ENCODE data around the gene ASB3.
A peak's percentile ranks its signal among the peaks of the same experiment; 100 is the strongest.
"Not testable (repeated sequence)": the region's sequence is repeated elsewhere in the genome, so short reads cannot be mapped to it uniquely, and the experiment has no call there.

Gene ASB3

DNA sequence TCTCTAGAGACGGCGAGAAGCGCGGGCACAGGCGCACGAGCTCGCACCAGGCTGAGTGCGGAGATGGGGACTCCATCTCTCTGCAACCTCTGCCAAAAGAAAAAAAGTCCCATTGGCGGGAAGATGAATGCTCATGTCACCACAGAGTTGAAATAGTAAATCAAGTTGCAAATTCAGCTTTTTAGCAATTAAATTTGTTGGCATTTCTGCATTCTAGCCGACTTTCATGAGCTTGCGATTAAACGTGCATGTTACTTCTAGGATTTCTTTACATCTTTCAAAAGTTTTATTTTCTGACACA lies 18.6 kb downstream of the ASB3 start:
- Histone ChIP-seq H3K4me3 (ENCODE audit: low read length in 2 of 2) (peak overlapping the region; percentile 77 to 91), H3K9me3 (ENCODE audit: control insufficient read depth in 2 of 2, low read length in 2 of 2) (no peaks in the 10 kb centered on the region), H3K27ac (ENCODE audit: low read depth in 2 of 2, low read length in 2 of 2) (peak overlapping the region; percentile 7 to 72), H3K27me3 (ENCODE audit: control insufficient read depth in 2 of 2, insufficient read depth in 2 of 2, low read length in 2 of 2) (no peaks in the 10 kb centered on the region), H3K9ac (ENCODE audit: low read depth in 1 of 2, low read length in 2 of 2) (peak overlapping the region; percentile 68 to 72), H3K4me1 (ENCODE audit: control insufficient read depth in 2 of 2, insufficient read depth in 2 of 2, low read length in 2 of 2) (peaks cover 5 to 10% of the 10 kb centered on the region in 2 donors), H3K36me3 (ENCODE audit: control insufficient read depth in 2 of 2, insufficient read depth in 2 of 2, low read length in 2 of 2) (peaks cover 0 to 2% of the 10 kb centered on the region in 2 donors)

DNA sequence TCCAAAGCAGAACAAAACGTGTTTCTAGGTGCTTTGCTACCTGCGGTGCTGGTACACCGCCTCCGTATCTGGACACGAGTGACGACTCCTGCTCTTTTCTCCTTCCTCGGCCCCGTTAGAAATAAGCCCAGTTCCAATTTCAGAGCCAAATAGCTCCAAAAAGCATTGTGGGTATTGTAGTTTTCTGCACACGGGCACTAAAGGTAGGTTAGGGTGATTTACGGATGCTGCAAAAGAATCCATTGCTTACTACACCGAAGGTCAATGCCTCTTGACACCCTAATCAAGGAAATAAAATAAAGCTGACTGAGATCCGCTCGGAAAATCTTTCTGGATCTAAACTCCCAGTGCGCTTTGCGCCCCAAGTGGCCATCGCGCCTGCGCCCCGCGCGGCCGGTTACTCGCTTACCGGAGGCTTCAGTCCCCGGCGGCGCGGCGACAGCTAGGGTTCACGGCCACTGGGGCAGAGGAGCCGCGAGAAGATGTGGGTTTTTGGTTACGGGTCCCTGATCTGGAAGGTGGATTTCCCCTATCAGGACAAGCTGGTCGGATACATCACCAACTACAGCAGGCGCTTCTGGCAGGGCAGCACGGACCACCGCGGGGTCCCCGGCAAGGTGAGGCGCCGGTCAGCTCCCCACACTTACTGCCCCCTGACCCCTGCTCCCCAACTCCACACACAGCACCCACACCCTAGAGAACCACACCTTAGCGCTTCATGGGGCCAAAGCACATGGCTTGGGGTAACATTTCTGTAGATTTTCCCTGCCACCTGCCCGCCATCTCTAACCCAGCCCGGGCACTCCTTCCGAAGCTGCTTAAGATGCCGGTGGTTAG lies 19.1 kb downstream of the ASB3 start, which contains the start of gene CHAC2:
Gene CHAC2 (plus strand): TSS at position 400 of the 837 bp plus-strand sequence. CDS start 83 bp downstream, at position 483.
- H3K4me3 ChIP-seq (ENCODE audit: low read length in 2 of 2), result peak within 1 kb of the TSS; percentile 77 to 91
- peaks cover 5 to 10% of the 10 kb centered on the region in 2 donors for H3K4me1 ChIP-seq (ENCODE audit: control insufficient read depth in 2 of 2, insufficient read depth in 2 of 2, low read length in 2 of 2)
- peak within 1 kb of the TSS; percentile 68 to 72 for H3K9ac ChIP-seq (ENCODE audit: low read depth in 1 of 2, low read length in 2 of 2)
- H3K27ac ChIP-seq (ENCODE audit: low read depth in 2 of 2, low read length in 2 of 2), result peak within 1 kb of the TSS; percentile 45 to 72
- no peaks in the 10 kb centered on the region for H3K9me3 ChIP-seq (ENCODE audit: control insufficient read depth in 2 of 2, low read length in 2 of 2)
- H3K36me3 ChIP-seq (ENCODE audit: control insufficient read depth in 2 of 2, insufficient read depth in 2 of 2, low read length in 2 of 2), result peaks cover 0 to 4% of the 10 kb centered on the region in 2 donors
- no peaks in the 10 kb centered on the region for H3K27me3 ChIP-seq (ENCODE audit: control insufficient read depth in 2 of 2, insufficient read depth in 2 of 2, low read length in 2 of 2)

- H3K9ac ChIP-seq (ENCODE audit: low read depth in 1 of 2, low read length in 2 of 2), result no peak overlapping the region
- H3K9me3 ChIP-seq (ENCODE audit: control insufficient read depth in 2 of 2, low read length in 2 of 2), result no peaks in the 10 kb centered on the region
- no peak overlapping the region for H3K27ac ChIP-seq (ENCODE audit: low read depth in 2 of 2, low read length in 2 of 2)
- no peaks in the 10 kb centered on the region for H3K27me3 ChIP-seq (ENCODE audit: control insufficient read depth in 2 of 2, insufficient read depth in 2 of 2, low read length in 2 of 2)
- H3K36me3 ChIP-seq (ENCODE audit: control insufficient read depth in 2 of 2, insufficient read depth in 2 of 2, low read length in 2 of 2), result peaks cover 0 to 4% of the 10 kb centered on the region in 2 donors
- no peak overlapping the region for H3K4me3 ChIP-seq (ENCODE audit: low read length in 2 of 2)
- H3K4me1 ChIP-seq (ENCODE audit: control insufficient read depth in 2 of 2, insufficient read depth in 2 of 2, low read length in 2 of 2), result peaks cover 5 to 10% of the 10 kb centered on the region in 2 donors
Measured at GRCh38 chr2:53765767-53766166, 21.0 kb downstream of the ASB3 start.

DNA sequence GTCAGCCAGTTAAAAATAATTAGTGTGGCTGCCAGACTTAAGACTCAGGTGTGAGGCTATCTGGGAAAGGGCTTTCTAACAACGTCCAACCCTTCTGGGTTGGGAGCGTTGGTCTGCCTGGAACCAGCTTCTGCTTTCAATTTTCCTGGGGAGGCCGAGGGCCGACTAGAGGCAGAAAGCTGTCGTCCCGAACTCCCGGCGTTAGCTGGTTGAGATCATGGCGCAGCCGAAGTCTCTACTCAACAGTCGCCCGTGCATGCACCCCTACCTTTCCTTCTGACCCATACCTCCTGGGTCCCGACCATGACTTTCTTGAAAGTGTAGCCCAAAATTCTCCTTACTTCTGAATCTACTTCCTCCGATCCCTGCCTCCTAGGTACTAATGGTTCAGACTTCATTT lies 29.5 kb downstream of the ASB3 start:
- H3K9ac ChIP-seq (ENCODE audit: low read depth in 1 of 2, low read length in 2 of 2); H3K4me3 ChIP-seq (ENCODE audit: low read length in 2 of 2); H3K27ac ChIP-seq (ENCODE audit: low read depth in 2 of 2, low read length in 2 of 2); H3K36me3 ChIP-seq (ENCODE audit: control insufficient read depth in 2 of 2, insufficient read depth in 2 of 2, low read length in 2 of 2); H3K9me3 ChIP-seq (ENCODE audit: control insufficient read depth in 2 of 2, low read length in 2 of 2); H3K4me1 ChIP-seq (ENCODE audit: control insufficient read depth in 2 of 2, insufficient read depth in 2 of 2, low read length in 2 of 2); H3K27me3 ChIP-seq (ENCODE audit: control insufficient read depth in 2 of 2, insufficient read depth in 2 of 2, low read length in 2 of 2): not testable (repeated sequence)

DNA sequence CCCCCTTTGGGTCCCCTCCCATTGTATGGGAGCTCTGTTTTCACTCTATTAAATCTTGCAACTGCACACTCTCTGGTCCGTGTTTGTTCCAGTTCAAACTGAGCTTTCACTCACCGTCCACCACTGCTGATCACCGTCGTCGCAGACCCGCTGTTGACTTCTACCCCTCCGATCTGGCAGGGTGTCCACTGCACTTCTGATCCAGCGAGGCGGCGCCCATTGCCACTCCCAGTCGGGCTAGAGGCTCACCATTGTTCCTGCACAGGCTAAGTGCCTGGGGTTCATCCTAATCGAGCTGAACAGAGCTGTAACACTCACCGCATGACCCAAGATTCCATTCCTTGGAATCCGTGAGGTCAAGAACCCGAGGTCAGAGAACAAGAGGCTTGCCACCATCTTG lies 30.1 kb downstream of the ASB3 start:
- no peaks in the 10 kb centered on the region for H3K27me3 ChIP-seq (ENCODE audit: control insufficient read depth in 2 of 2, insufficient read depth in 2 of 2, low read length in 2 of 2)
- H3K27ac ChIP-seq (ENCODE audit: low read depth in 2 of 2, low read length in 2 of 2), result no peak overlapping the region
- H3K9ac ChIP-seq (ENCODE audit: low read depth in 1 of 2, low read length in 2 of 2), result no peak overlapping the region
- peaks cover 4 to 6% of the 10 kb centered on the region in 2 donors for H3K36me3 ChIP-seq (ENCODE audit: control insufficient read depth in 2 of 2, insufficient read depth in 2 of 2, low read length in 2 of 2)
- H3K4me1 ChIP-seq (ENCODE audit: control insufficient read depth in 2 of 2, insufficient read depth in 2 of 2, low read length in 2 of 2), result no peaks in the 10 kb centered on the region
- H3K4me3 ChIP-seq (ENCODE audit: low read length in 2 of 2), result no peak overlapping the region
- no peaks in the 10 kb centered on the region for H3K9me3 ChIP-seq (ENCODE audit: control insufficient read depth in 2 of 2, low read length in 2 of 2)

DNA sequence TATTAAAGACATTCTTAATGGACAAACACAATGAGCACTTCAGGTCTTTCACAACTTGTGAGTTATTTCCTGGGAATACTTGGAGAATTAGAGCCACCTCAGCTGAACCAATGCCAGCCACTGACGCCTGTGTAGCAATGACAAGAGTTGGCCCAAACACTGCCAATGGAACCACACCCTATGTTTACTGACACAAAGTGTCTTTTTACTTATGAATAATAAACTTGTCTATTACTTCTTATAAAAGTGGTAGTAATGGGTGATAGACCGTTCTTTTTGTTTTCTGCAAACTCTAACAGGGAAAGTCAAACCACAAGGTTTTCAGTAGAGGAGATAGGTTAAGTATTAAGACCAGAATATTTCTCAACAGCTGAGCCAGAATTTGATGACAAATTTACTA lies 31.6 kb downstream of the ASB3 start:
- H3K4me3 ChIP-seq (ENCODE audit: low read length in 2 of 2), result no peak overlapping the region
- H3K27ac ChIP-seq (ENCODE audit: low read depth in 2 of 2, low read length in 2 of 2), result no peak overlapping the region
- H3K9me3 ChIP-seq (ENCODE audit: control insufficient read depth in 2 of 2, low read length in 2 of 2), result no peaks in the 10 kb centered on the region
- no peaks in the 10 kb centered on the region for H3K4me1 ChIP-seq (ENCODE audit: control insufficient read depth in 2 of 2, insufficient read depth in 2 of 2, low read length in 2 of 2)
- peaks cover 6% of the 10 kb centered on the region in 2 donors for H3K36me3 ChIP-seq (ENCODE audit: control insufficient read depth in 2 of 2, insufficient read depth in 2 of 2, low read length in 2 of 2)
- H3K9ac ChIP-seq (ENCODE audit: low read depth in 1 of 2, low read length in 2 of 2), result no peak overlapping the region
- no peaks in the 10 kb centered on the region for H3K27me3 ChIP-seq (ENCODE audit: control insufficient read depth in 2 of 2, insufficient read depth in 2 of 2, low read length in 2 of 2)

DNA sequence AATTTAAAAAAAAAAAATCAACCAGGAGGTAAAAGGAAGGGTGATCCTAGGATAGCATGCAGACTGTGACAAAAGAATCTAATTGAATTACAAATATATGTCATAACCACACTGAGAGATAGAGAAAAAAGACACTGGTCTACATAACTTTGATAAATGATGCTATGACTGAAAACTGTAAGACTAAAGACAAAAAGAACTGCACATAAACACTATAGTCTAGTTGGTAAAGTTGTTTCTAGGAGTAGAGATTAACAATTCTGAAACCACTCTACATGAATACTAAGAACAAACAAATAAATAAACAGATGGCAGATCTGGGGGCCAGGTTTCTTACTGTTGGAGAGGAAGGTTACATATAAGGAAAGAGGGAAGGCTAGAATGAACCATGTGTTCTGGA lies 33.7 kb downstream of the ASB3 start:
- Histone ChIP-seq H3K27me3 (ENCODE audit: control insufficient read depth in 2 of 2, insufficient read depth in 2 of 2, low read length in 2 of 2) (no peaks in the 10 kb centered on the region), H3K9me3 (ENCODE audit: control insufficient read depth in 2 of 2, low read length in 2 of 2) (no peaks in the 10 kb centered on the region), H3K4me1 (ENCODE audit: control insufficient read depth in 2 of 2, insufficient read depth in 2 of 2, low read length in 2 of 2) (no peaks in the 10 kb centered on the region), H3K9ac (ENCODE audit: low read depth in 1 of 2, low read length in 2 of 2) (no peak overlapping the region), H3K4me3 (ENCODE audit: low read length in 2 of 2) (no peak overlapping the region), H3K27ac (ENCODE audit: low read depth in 2 of 2, low read length in 2 of 2) (no peak overlapping the region), H3K36me3 (ENCODE audit: control insufficient read depth in 2 of 2, insufficient read depth in 2 of 2, low read length in 2 of 2) (peaks cover 6 to 8% of the 10 kb centered on the region in 2 donors)

DNA sequence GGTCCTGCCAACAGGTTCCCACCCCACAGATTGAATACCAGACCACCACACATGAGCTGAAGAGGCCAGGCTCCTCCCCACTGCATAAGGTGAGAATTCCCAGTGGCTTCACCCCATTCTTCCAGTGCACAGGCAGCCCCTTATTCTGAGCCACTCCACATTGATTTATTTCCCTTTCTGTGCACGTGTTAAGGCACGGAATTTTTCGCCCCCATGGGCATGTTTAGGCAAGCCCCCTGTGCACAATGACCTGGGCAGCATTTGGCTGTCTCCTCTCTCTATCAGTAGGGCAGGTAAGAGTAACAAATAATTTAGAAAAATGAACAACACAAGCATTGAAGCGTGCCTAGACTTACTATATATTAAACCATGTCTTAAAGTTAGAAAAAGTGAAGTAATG lies 34.4 kb downstream of the ASB3 start:
- Histone ChIP-seq H3K27me3 (ENCODE audit: control insufficient read depth in 2 of 2, insufficient read depth in 2 of 2, low read length in 2 of 2) (no peaks in the 10 kb centered on the region), H3K27ac (ENCODE audit: low read depth in 2 of 2, low read length in 2 of 2) (no peak overlapping the region), H3K4me1 (ENCODE audit: control insufficient read depth in 2 of 2, insufficient read depth in 2 of 2, low read length in 2 of 2) (no peaks in the 10 kb centered on the region), H3K4me3 (ENCODE audit: low read length in 2 of 2) (no peak overlapping the region), H3K36me3 (ENCODE audit: control insufficient read depth in 2 of 2, insufficient read depth in 2 of 2, low read length in 2 of 2) (peaks cover 11 to 14% of the 10 kb centered on the region in 2 donors), H3K9ac (ENCODE audit: low read depth in 1 of 2, low read length in 2 of 2) (no peak overlapping the region), H3K9me3 (ENCODE audit: control insufficient read depth in 2 of 2, low read length in 2 of 2) (no peaks in the 10 kb centered on the region)

- no peaks in the 10 kb centered on the region for H3K4me1 ChIP-seq (ENCODE audit: control insufficient read depth in 2 of 2, insufficient read depth in 2 of 2, low read length in 2 of 2)
Measured at GRCh38 chr2:53751728-53752127, 35.0 kb downstream of the ASB3 start.

DNA sequence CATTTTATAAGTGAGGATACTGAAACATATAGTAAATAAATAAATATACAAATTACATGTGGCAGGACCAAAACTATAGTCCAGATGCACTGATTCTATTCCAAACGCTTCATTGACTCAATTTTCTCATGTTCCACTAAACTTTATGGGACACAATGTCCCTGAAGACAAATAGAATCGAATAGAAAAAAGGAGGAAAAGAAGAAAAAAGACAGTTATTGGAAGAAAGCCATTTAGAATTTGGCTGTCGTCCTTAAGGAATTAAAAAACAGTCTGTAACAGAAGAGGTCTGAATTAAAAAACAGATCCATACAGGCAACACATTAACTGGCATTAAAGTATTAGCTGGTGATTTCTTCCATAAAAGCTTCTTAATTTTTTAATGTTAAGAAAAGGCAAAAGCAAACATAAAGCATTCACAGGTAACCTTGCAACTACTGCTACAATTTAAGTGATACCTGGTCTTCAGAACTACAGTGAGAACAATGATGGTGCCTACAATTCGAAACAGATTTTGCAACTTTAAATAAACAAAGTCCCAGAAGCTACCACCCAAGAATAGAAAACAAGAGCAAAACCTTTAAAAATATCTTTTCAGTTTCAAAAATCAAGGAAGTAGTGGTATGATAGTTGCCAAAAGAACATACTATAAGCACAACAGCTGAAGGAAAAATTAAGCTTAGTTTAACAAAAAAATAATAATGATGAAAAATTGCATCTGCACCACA lies 36.5 kb downstream of the ASB3 start:
- Histone ChIP-seq H3K9ac (ENCODE audit: low read depth in 1 of 2, low read length in 2 of 2) (no peak overlapping the region), H3K36me3 (ENCODE audit: control insufficient read depth in 2 of 2, insufficient read depth in 2 of 2, low read length in 2 of 2) (peaks cover 8 to 10% of the 10 kb centered on the region in 2 donors), H3K4me3 (ENCODE audit: low read length in 2 of 2) (no peak overlapping the region), H3K27me3 (ENCODE audit: control insufficient read depth in 2 of 2, insufficient read depth in 2 of 2, low read length in 2 of 2) (no peaks in the 10 kb centered on the region), H3K4me1 (ENCODE audit: control insufficient read depth in 2 of 2, insufficient read depth in 2 of 2, low read length in 2 of 2) (no peaks in the 10 kb centered on the region), H3K9me3 (ENCODE audit: control insufficient read depth in 2 of 2, low read length in 2 of 2) (no peaks in the 10 kb centered on the region), H3K27ac (ENCODE audit: low read depth in 2 of 2, low read length in 2 of 2) (no peak overlapping the region)

More at GRCh38 chr2:53751728-53752127, 35.0 kb downstream of the ASB3 start:
- no peaks in the 10 kb centered on the region for H3K9me3 ChIP-seq (ENCODE audit: control insufficient read depth in 2 of 2, low read length in 2 of 2)
- no peak overlapping the region for H3K4me3 ChIP-seq (ENCODE audit: low read length in 2 of 2)
- peaks cover 11 to 14% of the 10 kb centered on the region in 2 donors for H3K36me3 ChIP-seq (ENCODE audit: control insufficient read depth in 2 of 2, insufficient read depth in 2 of 2, low read length in 2 of 2)
- H3K9ac ChIP-seq (ENCODE audit: low read depth in 1 of 2, low read length in 2 of 2), result no peak overlapping the region
- H3K27me3 ChIP-seq (ENCODE audit: control insufficient read depth in 2 of 2, insufficient read depth in 2 of 2, low read length in 2 of 2), result no peaks in the 10 kb centered on the region
- no peak overlapping the region for H3K27ac ChIP-seq (ENCODE audit: low read depth in 2 of 2, low read length in 2 of 2)
